Measurements from ENCODE around the gene SYNJ2.

The SYNJ2 gene

DNA sequence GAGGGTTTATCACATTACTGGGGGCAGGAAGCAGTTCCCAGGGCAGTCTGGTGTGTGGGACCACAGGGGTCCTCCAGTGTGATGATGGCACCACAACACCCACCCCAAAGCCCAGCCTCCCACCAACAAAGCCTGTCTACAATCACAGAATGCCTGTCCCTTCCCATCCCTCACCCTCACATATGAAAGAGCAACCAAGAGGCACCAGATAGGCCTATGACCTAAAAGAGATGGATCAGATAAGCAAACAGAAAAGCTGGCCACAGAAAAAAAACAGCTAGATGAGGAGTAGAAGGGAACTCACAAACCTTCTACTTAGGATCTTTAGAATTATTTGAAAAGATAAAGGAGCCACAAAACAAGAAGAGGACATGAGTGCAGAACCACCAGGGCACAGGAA, 132.1 kb downstream of the SYNJ2 start:
- DNase-seq (ENCODE audit: low read depth in 2 of 2): no peak
- TF ChIP-seq CTCF (IDR thresholded peaks at IDR 0.05; ENCODE audit: low read depth, low read length): no peak
- H3K4me3 ChIP-seq (replicated peaks in 1 of 2; ENCODE audit: low read depth in 2 of 2, low read length in 2 of 2): no peak overlapping the region

GRCh38 chr6:158115102-158115501, 133.4 kb downstream of the SYNJ2 start:
- DNase-seq (ENCODE audit: low read depth in 2 of 2): no peak
- no peak overlapping the region for H3K4me3 ChIP-seq (replicated peaks in 1 of 2; ENCODE audit: low read depth in 2 of 2, low read length in 2 of 2)
- no peak for TF ChIP-seq CTCF (IDR thresholded peaks at IDR 0.05; ENCODE audit: low read depth, low read length)

DNA sequence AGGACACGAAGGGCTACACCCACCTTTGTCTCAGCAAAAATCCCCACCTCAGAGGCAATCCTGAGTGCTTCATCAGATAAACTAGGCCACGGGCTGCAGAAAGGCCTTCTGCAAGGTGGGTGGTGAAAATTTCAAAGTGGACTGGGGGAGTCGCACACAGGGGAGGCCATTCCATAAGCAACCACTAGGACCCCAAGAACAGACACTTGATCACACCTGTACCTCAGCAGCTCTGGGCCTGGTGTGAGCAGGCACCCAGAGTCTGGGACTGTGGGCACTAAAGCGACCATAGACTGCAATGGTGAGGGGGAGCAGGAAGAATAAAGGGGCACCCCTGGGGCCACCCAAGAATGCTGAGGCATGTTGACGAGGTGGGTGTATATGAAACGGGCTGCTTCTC, 133.8 kb downstream of the SYNJ2 start:
- no peak for TF ChIP-seq CTCF (IDR thresholded peaks at IDR 0.05; ENCODE audit: low read depth, low read length)
- H3K4me3 ChIP-seq (replicated peaks in 1 of 2; ENCODE audit: low read depth in 2 of 2, low read length in 2 of 2): no peak overlapping the region

GRCh38 chr6:158118886-158119285, 137.2 kb downstream of the SYNJ2 start:
- H3K4me3 ChIP-seq (replicated peaks in 1 of 2; ENCODE audit: low read depth in 2 of 2, low read length in 2 of 2): no peak overlapping the region
- no peak for TF ChIP-seq CTCF (IDR thresholded peaks at IDR 0.05; ENCODE audit: low read depth, low read length)
- DNase-seq (ENCODE audit: low read depth in 2 of 2): no peak

More for the DNA sequence above, 133.8 kb downstream of the SYNJ2 start:
- DNase-seq (ENCODE audit: low read depth in 2 of 2): no peak

DNA sequence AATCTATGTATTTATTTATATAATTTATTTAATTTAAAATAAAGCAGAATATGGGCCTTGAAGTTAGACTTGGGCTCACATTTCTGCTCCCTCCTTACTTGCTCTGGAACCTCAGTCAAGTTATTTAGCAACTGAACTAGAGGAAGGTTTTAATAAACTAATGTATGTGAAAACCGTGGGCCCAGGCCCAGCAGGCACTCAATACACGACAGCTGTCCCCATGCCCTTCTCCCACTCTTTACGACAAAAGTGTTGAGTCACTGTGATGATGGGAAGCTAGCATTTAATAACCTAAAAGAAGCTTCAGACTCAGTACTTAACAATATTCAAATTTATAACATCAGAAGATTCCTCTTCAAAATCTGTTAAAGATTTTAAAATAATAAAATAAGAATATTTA, 139.7 kb downstream of the SYNJ2 start:
- DNase-seq (ENCODE audit: low read depth in 2 of 2): no peak
- no peak overlapping the region for H3K4me3 ChIP-seq (replicated peaks in 1 of 2; ENCODE audit: low read depth in 2 of 2, low read length in 2 of 2)
- no peak for TF ChIP-seq CTCF (IDR thresholded peaks at IDR 0.05; ENCODE audit: low read depth, low read length)

DNA sequence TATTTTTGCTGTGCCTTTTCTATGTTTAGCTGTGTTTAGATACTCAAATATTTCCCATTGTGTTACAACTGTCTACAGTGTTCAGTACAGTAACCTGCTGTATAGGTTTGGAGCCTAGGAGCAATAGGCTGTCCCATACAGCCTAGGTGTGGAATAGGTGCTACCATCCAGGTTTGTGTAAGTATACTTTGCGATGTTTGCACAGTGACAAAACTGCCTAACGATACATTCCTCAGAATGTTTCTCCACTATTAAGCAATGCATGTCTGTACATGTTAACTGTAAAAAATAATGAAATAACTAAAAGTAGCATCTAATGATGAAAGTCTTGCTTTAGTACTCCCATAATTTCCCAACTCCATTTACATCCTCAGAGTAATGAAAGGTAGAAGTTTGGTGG, 140.4 kb downstream of the SYNJ2 start:
- no peak for TF ChIP-seq CTCF (IDR thresholded peaks at IDR 0.05; ENCODE audit: low read depth, low read length)
- no peak for DNase-seq (ENCODE audit: low read depth in 2 of 2)
- H3K4me3 ChIP-seq (replicated peaks in 1 of 2; ENCODE audit: low read depth in 2 of 2, low read length in 2 of 2): no peak overlapping the region

GRCh38 chr6:158124288-158124687, 142.6 kb downstream of the SYNJ2 start:
- no peak for DNase-seq (ENCODE audit: low read depth in 2 of 2)
- no peak overlapping the region for H3K4me3 ChIP-seq (replicated peaks in 1 of 2; ENCODE audit: low read depth in 2 of 2, low read length in 2 of 2)
- no peak for TF ChIP-seq CTCF (IDR thresholded peaks at IDR 0.05; ENCODE audit: low read depth, low read length)
